Suppressor macrophage treated with lipopolysaccharide for 4 hours (primary cell): ENCODE data around the gene SMAD1.
A peak's percentile ranks its signal among the peaks of the same experiment; 100 is the strongest.
"Not testable (repeated sequence)": the region's sequence is repeated elsewhere in the genome, so short reads cannot be mapped to it uniquely, and the experiment has no call there.

ENCODE experiments used
- DNase-seq: peaks from one replicate; pipeline ENCODE4 v3.0.0-alpha.2; 2020

SMAD1 gene

DNA sequence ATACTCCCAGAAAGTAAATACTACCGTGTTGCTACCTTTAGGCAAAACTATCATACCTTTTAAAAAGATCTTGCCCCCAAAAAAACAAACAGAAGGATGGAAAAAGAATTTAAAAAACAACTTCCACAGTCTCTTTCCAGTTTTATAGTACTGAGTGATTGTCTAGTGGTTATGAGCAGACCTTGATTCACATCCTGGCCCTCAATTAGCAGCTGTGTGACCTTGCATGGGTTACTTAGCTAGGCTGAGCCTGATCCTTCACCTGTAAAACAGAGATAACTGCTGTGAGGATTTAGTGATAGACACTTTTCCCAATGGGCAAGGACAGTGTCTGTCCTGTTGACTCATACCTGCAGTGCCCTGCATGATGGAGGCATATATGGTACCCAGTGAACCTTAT, 49.0 kb downstream of the SMAD1 start:
- DNase-seq, result no peak

DNA sequence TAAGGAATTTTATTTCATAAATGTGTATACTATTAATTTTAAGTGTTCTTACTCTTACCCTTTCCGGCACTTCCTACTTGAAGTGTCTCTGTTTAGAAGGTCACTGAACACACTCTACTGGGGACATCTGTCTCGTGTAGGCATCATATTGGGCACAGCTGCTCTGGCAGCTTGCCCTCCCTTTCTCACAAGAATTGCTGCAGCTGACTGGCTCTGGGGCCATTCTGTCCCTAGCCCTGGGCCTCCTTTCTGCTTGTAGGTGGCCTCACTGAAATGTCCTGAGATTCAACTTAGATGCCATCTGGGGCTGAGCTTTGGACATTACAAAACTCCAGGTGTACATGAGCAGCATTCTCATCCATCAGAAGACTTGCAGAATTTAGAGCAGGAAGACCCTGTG, 49.6 kb downstream of the SMAD1 start:
- no peak for DNase-seq

- DNase-seq, result no peak
Measured at GRCh38 chr4:145531859-145532258, 50.2 kb downstream of the SMAD1 start.

DNA sequence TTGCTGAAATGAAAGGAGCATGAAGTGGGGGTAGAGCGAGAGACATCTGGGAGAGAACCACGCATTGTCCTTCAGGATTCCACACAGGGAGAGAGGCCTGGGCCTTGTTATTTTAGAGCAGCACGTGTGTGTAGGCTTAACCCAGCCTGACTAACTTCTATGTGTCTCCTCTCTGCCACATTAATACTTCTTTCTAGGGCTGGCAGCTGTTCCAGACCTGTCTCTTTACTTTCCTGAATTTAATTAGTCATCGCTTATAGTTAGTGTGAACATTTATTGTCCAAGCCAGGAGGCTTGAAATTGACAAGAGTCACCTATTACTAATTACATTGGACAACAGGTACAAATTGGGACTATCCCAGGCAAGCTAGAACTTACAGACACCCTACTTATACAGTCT, 51.3 kb downstream of the SMAD1 start:
- no peak for DNase-seq

GRCh38 chr4:145533415-145533814, 51.8 kb downstream of the SMAD1 start:
- DNase-seq, result not testable (repeated sequence)

GRCh38 chr4:145533961-145534360, 52.3 kb downstream of the SMAD1 start:
- no peak for DNase-seq

GRCh38 chr4:145535202-145535601, 53.5 kb downstream of the SMAD1 start:
- no peak for DNase-seq

- no peak for DNase-seq
Measured at GRCh38 chr4:145536044-145536443, 54.4 kb downstream of the SMAD1 start.

DNA sequence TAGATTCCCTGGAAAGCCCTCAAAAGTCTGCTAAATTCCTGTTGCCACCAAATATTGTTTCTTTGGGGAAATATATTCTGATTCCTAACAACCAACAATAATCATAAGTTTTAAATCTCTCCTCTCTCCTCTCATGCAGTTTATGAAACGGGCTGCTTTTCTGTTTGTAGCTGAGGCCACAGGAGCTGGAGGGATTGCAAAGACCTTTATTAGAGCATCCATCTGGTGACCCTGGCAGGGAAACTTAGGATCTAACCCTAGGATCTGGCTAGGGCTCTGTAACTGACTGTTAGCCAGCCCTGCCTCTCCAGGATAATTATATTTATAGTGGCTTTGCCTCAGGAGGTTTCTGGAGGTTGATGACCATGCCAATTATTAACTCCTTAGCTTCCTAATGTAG, 56.9 kb downstream of the SMAD1 start:
- DNase-seq, result no peak

DNA sequence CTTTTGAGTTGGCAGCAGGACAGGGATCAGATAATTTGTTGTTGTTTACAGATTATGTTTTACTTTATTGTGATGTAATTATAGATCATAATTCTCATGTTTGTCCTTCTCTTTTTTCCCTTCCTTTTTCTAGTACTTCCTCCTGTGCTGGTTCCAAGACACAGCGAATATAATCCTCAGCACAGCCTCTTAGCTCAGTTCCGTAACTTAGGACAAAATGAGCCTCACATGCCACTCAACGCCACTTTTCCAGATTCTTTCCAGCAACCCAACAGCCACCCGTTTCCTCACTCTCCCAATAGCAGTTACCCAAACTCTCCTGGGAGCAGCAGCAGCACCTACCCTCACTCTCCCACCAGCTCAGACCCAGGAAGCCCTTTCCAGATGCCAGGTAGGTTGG, 58.0 kb downstream of the SMAD1 start:
- no peak for DNase-seq

DNA sequence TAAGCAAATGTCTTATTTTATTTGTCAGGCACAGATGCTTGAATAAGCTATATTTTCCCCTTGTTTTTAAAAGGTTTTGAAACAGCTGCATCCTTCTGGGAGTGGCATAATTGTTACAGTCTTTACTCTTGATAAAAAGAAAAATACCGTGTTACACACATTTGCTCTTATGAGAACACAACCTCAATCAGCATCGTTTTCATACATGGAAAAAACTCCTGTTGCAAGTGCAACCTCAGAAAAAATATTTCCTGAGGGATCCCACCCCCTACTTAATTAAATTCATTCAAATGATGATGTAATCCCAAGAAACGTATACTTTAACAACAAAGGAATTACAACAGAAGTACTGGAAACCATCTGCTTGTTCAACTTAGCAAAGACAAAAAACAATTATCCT, 58.6 kb downstream of the SMAD1 start:
- DNase-seq, result no peak

DNA sequence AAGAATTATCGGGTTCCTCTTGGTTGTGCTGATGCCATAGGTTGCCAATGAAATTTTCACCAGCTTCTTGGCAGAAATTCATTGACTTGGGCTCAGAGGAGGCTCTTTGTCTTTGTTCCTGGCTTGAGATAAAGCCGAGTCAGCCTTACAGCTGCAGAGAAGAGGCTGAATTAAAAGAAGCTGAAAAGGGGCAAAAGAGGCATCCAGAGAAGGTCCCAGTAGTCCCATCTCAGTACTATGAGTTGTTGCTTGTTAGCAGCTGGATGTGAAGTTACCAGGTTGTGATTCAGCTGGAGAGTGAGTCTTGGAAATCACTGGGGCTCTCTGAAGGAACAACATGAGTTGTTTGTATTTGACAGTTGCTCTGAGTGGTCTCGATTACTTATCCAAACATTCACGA, 59.7 kb downstream of the SMAD1 start:
- DNase-seq, result no peak

GRCh38 chr4:145545031-145545430, 63.4 kb downstream of the SMAD1 start:
- no peak for DNase-seq

DNA sequence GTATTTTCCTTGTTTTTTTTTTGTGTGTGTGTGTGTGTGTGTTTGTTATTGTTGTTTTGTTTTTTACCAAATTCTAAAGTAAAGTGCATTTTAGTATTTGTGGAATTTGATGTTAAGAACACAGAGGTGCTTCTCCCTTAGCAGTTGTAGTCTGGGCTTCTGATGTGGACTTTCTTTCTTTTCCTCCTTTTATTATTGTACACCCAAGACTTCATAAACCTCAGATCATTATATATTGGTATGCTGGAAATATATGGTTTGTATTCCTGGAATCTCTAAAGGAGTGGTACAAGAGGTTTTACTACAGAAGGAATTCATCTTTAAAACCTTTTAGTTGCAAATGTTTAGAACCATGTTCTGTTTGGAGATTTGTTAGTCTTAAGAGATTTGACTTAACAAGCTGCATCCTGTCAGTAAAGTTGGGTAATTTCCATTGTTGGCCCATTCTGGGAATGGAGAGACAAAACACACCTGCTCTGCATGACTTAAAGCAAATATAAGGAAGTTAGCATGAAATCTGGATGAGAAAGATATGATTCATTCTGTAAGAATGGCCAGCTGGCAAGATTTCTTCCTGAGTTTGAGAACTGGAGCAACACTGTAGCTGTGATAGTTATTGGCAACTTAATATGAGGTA, 64.0 kb downstream of the SMAD1 start:
- peak; percentile 51 for DNase-seq

- no peak for DNase-seq
Measured at GRCh38 chr4:145546175-145546915, 64.7 kb downstream of the SMAD1 start.

- no peak for DNase-seq
Measured at GRCh38 chr4:145551660-145552059, 70.0 kb downstream of the SMAD1 start.

DNA sequence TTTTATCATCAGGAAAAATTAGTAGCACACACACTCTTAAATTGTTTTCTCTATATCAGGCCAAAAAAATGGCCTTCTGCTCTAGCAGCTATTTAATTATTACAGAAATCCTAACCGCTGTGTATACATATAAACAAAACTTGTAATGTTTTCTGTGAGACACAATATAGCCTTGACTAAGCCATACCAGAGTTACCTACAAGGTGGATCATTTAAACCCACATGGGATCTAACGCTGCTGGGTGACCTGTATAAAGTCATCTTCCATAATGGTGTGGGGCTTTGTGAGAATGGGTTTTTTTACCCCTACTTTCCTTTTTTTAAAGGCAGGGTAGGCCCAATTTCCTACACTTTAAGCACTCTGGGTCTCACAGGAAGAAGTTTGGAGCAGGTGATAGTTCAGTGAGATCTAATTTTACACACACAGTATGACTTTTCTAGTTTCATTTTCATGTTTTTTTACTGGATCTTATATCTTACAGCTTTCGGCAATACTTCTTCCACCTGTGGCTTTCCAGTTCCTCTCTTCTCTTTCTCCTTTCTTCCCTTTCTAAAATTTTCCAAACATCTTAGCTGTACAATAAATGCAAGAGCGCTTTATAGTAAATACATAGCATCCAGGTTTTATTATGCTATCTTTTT, 70.6 kb downstream of the SMAD1 start:
- no peak for DNase-seq

DNA sequence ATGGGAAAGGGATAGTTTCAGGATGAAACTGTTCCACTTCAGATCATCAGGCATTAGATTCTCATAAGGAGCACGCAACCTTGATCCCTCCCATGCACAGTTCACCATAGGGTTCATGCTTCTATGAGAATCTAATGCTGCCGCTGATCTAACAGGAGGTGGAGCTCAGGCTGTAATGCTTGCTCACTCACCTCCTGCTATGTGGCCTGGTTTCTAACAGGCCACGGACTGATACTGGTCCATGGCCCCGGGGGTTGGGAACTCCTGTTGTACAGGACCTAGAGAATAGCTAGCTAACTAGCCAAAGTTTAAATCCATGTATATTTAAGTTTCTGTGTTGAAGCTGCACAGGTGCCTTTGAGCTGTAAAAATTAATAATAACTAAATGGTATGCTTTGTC, 71.7 kb downstream of the SMAD1 start:
- DNase-seq, result no peak

DNA sequence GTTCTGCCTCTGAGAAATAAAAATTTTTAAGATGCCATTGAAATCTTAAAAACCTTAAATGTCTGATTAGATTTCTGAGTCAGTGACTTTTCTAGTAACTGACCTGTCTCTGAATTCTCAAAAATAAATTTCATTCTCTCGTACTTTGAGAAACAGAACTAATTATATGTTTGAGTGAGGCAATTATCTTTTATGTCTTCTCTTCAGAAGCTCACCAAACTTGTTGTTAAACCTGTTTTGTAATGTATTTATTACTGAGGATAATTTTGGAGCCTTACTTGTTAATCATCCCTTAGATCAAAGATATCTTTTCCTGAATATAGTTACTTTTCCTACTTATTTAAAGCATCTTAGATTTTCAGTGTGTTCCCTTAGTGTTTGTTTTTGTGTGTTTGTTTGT, 73.0 kb downstream of the SMAD1 start:
- no peak for DNase-seq

DNA sequence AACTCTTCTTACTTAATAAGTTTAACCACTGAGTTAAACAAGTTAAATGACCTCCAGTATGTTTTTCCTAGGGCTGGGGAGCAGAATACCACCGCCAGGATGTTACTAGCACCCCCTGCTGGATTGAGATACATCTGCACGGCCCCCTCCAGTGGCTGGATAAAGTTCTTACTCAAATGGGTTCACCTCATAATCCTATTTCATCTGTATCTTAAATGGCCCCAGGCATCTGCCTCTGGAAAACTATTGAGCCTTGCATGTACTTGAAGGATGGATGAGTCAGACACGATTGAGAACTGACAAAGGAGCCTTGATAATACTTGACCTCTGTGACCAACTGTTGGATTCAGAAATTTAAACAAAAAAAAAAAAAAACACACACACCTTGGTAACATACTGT, 76.1 kb downstream of the SMAD1 start:
- DNase-seq, result peak; percentile 75

GRCh38 chr4:145563293-145563985, 81.8 kb downstream of the SMAD1 start:
- no peak for DNase-seq

- no peak for DNase-seq
Measured at GRCh38 chr4:145564540-145564939, 82.9 kb downstream of the SMAD1 start.

DNA sequence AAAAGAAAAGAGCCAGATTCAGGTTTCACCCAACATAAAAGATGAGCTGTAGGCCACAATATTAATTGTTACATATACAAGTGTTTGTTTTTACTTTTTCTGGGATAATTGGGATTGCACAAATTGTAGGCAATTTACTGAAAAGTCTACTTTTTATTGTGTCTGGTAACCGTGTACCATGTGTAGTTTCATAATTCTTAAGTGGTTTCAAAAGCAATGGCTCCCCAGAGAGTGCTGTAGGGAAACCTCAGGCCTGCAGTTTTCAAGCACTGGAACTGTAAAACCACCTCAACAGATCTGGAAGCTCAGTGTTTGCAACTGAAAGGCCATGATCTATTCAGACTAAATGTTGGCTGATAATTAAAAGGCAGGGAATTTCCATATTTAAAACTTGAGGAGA, 83.7 kb downstream of the SMAD1 start:
- DNase-seq, result no peak
